Sigmoid colon (tissue), 4 donors: Measurements from ENCODE around the gene GRB10.

Source experiments
- CTCF ChIP-seq, 4 experiments: fragments of 450-650 bp in 3 of 4; fragments of 200-600 bp in 1 of 4; IDR thresholded peaks; one replicate each; pipeline ENCODE4 v1.5.1; 2016 to 2019; ENCODE audit warnings: antibody characterized with exemption in 4 of 4, mild to moderate bottlenecking in 3 of 4, moderate library complexity in 2 of 4
- POLR2AphosphoS5 ChIP-seq, 4 donors: sonication (generic); formaldehyde crosslinking; IDR thresholded peaks; one replicate each; pipeline ENCODE4 v1.6.1; 2017; ENCODE audit warnings: antibody characterized with exemption in 4 of 4

- no peak for TF ChIP-seq CTCF (IDR thresholded peaks at IDR 0.05)
- no peak for TF ChIP-seq POLR2AphosphoS5 (IDR thresholded peaks at IDR 0.05)
Observed at GRCh38 chr7:50678586-50678985, 104.1 kb downstream of the GRB10 start.
